ENCODE results near the gene MAGI2. TPM values are rescaled to one million over a fixed set of nuclear protein-coding genes. Genes with fewer than 3 reads are reported as not detected.
A peak's percentile ranks its signal among the peaks of the same experiment; 100 is the strongest.

MAGI2 gene
- total and polyA plus RNA-seq, 8 donors: 1.3 to 4.0 (median 2.0) TPM

DNA sequence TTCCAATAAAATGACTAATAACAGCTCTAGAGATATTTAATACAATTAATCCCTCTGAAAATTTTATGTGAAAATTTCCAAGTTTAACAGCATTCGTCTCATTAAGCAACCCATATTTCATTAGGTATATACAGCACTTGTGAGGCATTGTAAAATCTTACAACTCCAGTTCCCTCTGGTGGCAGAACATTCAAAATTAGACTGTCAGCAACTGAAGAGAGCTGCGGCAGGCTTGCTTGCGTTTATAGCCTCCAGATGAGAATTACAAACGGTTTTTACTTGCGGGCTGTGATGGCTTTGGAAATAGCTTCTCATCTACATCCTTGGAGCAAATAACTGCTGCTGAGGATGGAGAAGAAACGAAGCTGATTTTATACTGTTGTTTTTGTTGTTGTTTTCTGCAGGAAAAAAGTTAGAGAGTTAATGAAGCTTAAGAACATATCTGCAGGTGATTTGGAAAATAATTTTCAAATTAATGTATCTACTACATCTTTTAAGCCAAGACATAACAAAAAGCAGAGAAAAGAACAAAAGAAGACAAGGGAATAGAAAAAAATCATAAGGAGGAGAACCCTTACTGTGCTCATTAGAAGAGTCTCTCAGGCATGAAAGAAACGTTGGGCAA lies 171.3 kb downstream of the MAGI2 start:
- intact Hi-C loops (cut with DNase I): no loop called here
- no peak for DNase-seq
- no peaks in the 10 kb centered on the region for H3K4me1 ChIP-seq
- peak; percentile 68 for FAIRE-seq
- no peaks in the 10 kb centered on the region for H3K27me3 ChIP-seq
- peak in 3 of 4 donors; percentile 53 to 71 (median 59) for ATAC-seq
- no peaks in the 10 kb centered on the region for H3K36me3 ChIP-seq
- WGBS, 2 donors: 13 to 15% methylated on average over 7 of the region's 7 CpGs
- no peak overlapping the region for H3K27ac ChIP-seq
- TF ChIP-seq, protein P1, sequence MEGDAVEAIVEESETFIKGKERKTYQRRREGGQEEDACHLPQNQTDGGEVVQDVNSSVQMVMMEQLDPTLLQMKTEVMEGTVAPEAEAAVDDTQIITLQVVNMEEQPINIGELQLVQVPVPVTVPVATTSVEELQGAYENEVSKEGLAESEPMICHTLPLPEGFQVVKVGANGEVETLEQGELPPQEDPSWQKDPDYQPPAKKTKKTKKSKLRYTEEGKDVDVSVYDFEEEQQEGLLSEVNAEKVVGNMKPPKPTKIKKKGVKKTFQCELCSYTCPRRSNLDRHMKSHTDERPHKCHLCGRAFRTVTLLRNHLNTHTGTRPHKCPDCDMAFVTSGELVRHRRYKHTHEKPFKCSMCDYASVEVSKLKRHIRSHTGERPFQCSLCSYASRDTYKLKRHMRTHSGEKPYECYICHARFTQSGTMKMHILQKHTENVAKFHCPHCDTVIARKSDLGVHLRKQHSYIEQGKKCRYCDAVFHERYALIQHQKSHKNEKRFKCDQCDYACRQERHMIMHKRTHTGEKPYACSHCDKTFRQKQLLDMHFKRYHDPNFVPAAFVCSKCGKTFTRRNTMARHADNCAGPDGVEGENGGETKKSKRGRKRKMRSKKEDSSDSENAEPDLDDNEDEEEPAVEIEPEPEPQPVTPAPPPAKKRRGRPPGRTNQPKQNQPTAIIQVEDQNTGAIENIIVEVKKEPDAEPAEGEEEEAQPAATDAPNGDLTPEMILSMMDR (IDR thresholded peaks at IDR 0.05): no peak
- no peaks in the 10 kb centered on the region for H3K9me3 ChIP-seq
- no peak overlapping the region for H3K4me3 ChIP-seq

DNA sequence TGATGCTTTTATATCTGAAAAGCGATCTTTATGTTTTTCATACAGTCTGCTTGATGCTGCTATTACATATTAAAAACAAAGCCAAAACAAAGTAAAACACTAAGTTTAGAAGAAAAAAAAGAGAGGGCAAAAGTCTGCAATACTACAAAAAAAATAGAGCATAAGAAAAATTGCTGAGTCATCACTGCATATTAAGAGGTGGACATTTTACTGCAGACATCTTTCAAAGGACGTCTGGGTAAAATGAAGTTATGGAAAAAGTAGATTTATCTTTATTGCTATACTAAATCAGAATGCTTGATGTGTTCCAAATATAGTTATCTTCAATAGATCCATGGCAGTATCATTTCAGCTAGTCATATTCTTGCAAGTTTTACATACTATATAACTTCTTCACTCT lies 172.0 kb downstream of the MAGI2 start:
- intact Hi-C loops (cut with DNase I): no loop called here
- DNase-seq: no peak
- Histone ChIP-seq H3K9me3 (no peaks in the 10 kb centered on the region), H3K4me3 (no peak overlapping the region), H3K27me3 (no peaks in the 10 kb centered on the region), H3K4me1 (no peaks in the 10 kb centered on the region), H3K27ac (no peak overlapping the region), H3K36me3 (no peaks in the 10 kb centered on the region)
- WGBS, 2 donors: 48 to 52% methylated on average over 2 of the region's 2 CpGs
- ATAC-seq: no peak
- TF ChIP-seq, protein P1 (IDR thresholded peaks at IDR 0.05): no peak
- no peak for FAIRE-seq

DNA sequence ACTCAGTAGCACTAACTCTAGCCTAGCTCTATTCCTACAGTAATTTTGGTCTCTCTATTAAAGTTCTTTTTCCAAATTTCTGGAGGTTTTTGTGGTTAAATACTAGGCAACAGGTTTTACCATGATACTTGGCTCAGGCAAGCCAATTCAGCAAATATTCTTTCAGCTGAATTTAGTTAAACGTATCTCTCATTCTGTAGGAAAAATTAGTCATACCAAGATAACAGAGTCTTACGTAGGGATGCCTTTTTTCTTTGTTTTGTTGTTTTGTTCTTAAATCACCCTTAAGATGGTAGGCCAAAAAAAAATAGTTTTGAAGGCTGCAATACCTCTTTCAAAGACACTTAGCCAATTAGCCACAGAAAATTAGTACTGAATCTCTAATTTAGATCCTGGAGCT lies 180.5 kb downstream of the MAGI2 start:
- ATAC-seq (no peak), DNase-seq (no peak), FAIRE-seq (no peak)
- H3K27ac ChIP-seq: no peak overlapping the region
- no peaks in the 10 kb centered on the region for H3K36me3 ChIP-seq
- no peaks in the 10 kb centered on the region for H3K4me1 ChIP-seq
- no peak overlapping the region for H3K4me3 ChIP-seq
- no peaks in the 10 kb centered on the region for H3K27me3 ChIP-seq
- 54 to 61% methylated on average over 2 of the region's 2 CpGs for whole genome bisulfite sequencing, 2 donors
- intact Hi-C loops (cut with DNase I): no loop called here
- no peaks in the 10 kb centered on the region for H3K9me3 ChIP-seq
- TF ChIP-seq, protein P1 (IDR thresholded peaks at IDR 0.05): no peak

DNA sequence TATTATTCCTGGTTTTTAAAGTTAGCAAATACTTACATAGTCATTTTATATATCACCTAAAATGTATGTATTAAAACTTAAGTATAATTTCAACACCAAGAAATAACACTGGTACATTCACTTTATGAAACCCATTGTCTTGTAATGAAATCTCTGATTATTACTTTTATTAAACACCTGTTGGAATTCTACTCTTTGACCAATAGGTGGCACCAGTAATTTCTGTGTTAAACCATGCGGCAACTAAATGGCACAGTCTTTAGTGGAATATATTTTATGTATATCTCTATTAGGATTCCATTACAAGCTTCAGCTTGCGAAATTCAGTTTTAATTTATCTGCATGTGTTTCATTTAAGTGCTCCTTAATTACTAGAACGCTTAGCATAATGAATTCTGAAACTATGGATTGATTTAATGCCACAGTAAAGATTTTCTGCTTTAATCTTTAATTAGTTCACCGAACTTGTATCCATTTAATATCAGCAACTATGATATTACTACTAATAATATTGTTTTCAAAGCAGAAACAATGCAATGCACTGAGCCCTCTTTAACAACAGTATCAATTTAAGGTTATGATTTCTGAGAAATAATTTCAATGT lies 181.3 kb downstream of the MAGI2 start:
- TF ChIP-seq, protein P1 (IDR thresholded peaks at IDR 0.05): peak in 3 of 4 donors; percentile 25 to 45 (median 37)
- intact Hi-C loops (cut with DNase I): no loop called here
- ATAC-seq (peak in 3 of 4 donors; percentile 51 to 57 (median 54)), FAIRE-seq (peak; percentile 77), DNase-seq (no peak)
- Histone ChIP-seq H3K4me3 (no peak overlapping the region), H3K27ac (no peak overlapping the region), H3K4me1 (no peaks in the 10 kb centered on the region), H3K36me3 (no peaks in the 10 kb centered on the region), H3K9me3 (no peaks in the 10 kb centered on the region), H3K27me3 (no peaks in the 10 kb centered on the region)
- 24 to 28% methylated on average over 4 of the region's 4 CpGs for WGBS, 2 donors

DNA sequence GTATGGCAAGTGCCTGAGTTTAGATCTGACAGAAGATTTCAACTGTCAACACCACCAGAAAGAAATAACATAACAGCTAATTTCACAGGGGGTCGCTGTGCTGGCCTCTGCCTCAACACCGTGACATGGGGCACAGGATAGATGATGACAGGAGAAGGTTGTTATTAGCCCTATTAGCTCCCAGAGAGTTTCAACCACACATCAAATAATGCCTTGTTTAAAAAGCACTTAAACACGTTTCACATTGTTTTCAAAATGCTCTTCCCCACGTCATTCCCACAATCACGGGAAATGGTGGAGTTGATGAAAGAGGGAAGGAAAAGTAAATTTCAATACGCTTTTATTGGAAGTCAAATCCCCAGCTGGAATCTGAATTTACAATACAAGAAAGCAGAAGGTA lies 184.7 kb downstream of the MAGI2 start:
- ATAC-seq (no peak), FAIRE-seq (no peak), DNase-seq (no peak)
- intact Hi-C loops (cut with DNase I): no loop called here
- Histone ChIP-seq H3K36me3 (no peaks in the 10 kb centered on the region), H3K4me3 (no peak overlapping the region), H3K27me3 (no peaks in the 10 kb centered on the region), H3K27ac (no peak overlapping the region), H3K4me1 (no peaks in the 10 kb centered on the region), H3K9me3 (no peaks in the 10 kb centered on the region)
- WGBS, 2 donors: 17 to 34% methylated on average over 6 of the region's 6 CpGs
- TF ChIP-seq, protein P1 (IDR thresholded peaks at IDR 0.05): no peak

All from pancreas (tissue), 10 donors.